OCI-LY7 (cell line): Measurements from ENCODE around the gene ATF6B. TPM values are rescaled to one million over a fixed set of nuclear protein-coding genes. Genes with fewer than 3 reads are reported as not detected.
A peak's percentile ranks its signal among the peaks of the same experiment; 100 is the strongest.

Experiments
- BruUV-seq: library from RNA; stranded (reverse); fragments of 400-500 nt; replicated peaks from 2 replicates; lab custom pipeline; 2021; lab: Mats Ljungman, UMichigan
- CTCF ChIA-PET: fragments of 300-600 bp; sonication (Branson Sonifier 250); formaldehyde crosslinking; loops from one replicate; lab custom pipeline; 2022; ENCODE audit warnings: antibody characterized with exemption; ENCODE audit not compliant: unreplicated experiment; lab: Charles Lee
- POLR2A ChIA-PET: fragments of 300-600 bp; sonication (Branson Sonifier 250); formaldehyde crosslinking; loops from one replicate; lab custom pipeline; 2022; ENCODE audit warnings: antibody characterized with exemption; lab: Charles Lee
- DNase-seq: peaks from one replicate; pipeline ENCODE4 v3.0.0-alpha.2; 2015; ENCODE audit warnings: low spot score
- H2AFZ ChIP-seq: fragments of 200-600 bp; sonication (generic), shearing (Covaris generic); 2 replicates; pipeline ENCODE4 v1.6.1; 2014; ENCODE audit warnings: mild to moderate bottlenecking, antibody characterized with exemption, low read length, moderate library complexity
- H3K27ac ChIP-seq: fragments of 200-600 bp; sonication (generic); 2 replicates; pipeline ENCODE4 v1.5.1; 2014; ENCODE audit warnings: mixed run types, low read depth, mild to moderate bottlenecking, moderate library complexity, low read length, inconsistent platforms; ENCODE audit not compliant: poor library complexity, severe bottlenecking
- H3K36me3 ChIP-seq: fragments of 200-600 bp; sonication (generic); 2 replicates; pipeline ENCODE4 v1.6.1; 2014; ENCODE audit warnings: mild to moderate bottlenecking, antibody characterized with exemption, low read length, moderate library complexity, mixed read lengths; ENCODE audit not compliant: insufficient read depth
- H3K4me1 ChIP-seq: fragments of 200-600 bp; sonication (generic); 2 replicates; pipeline ENCODE4 v1.5.1; 2014; ENCODE audit warnings: mild to moderate bottlenecking, low read length; ENCODE audit not compliant: insufficient read depth, poor library complexity, severe bottlenecking
- H3K4me2 ChIP-seq: fragments of 200-600 bp; sonication (generic); 2 replicates; pipeline ENCODE4 v1.6.1; 2014; ENCODE audit warnings: mild to moderate bottlenecking, low read length
- H3K4me3 ChIP-seq: fragments of 200-600 bp; sonication (generic); 2 replicates; pipeline ENCODE4 v1.5.1; 2014; ENCODE audit warnings: mild to moderate bottlenecking, low read depth, low read length; ENCODE audit not compliant: poor library complexity, severe bottlenecking
- H3K79me2 ChIP-seq: fragments of 200-600 bp; sonication (generic); 2 replicates; pipeline ENCODE4 v1.6.1; 2016; ENCODE audit warnings: low read depth, mild to moderate bottlenecking, low read length, moderate library complexity, mixed read lengths; ENCODE audit not compliant: insufficient read depth
- H3K9me2 ChIP-seq: fragments of 200-600 bp; sonication (generic); 2 replicates; pipeline ENCODE4 v1.6.1; 2016; ENCODE audit warnings: mild to moderate bottlenecking, low read length, mixed read lengths; ENCODE audit not compliant: insufficient read depth
- H3K9me3 ChIP-seq: fragments of 200-600 bp; sonication (generic); 2 replicates; pipeline ENCODE4 v1.6.1; 2014; ENCODE audit warnings: mild to moderate bottlenecking, mixed run types, low read length, mixed read lengths
- H4K20me1 ChIP-seq: fragments of 200-600 bp; sonication (generic); 2 replicates; pipeline ENCODE4 v1.6.1; 2014; ENCODE audit warnings: mild to moderate bottlenecking, antibody characterized with exemption, low read length, moderate library complexity, mixed read lengths; ENCODE audit not compliant: insufficient read depth
- EZH2phosphoT487 ChIP-seq: fragments of 200-600 bp; sonication (generic); IDR thresholded peaks from 2 replicates; pipeline ENCODE4 v1.6.1; 2018; ENCODE audit warnings: low read depth, borderline replicate concordance, mild to moderate bottlenecking, mixed run types, antibody characterized with exemption, low read length, moderate library complexity, mixed read lengths
- intact Hi-C: fragments of 100-400 bp; cut with micrococcal nuclease; formaldehyde crosslinking; loops from one replicate; pipeline ENCODE4 v1.10.0; 2022; ENCODE audit not compliant: unreplicated experiment
- total RNA-seq, 2 experiments: library from RNA; depleted of rRNA in 1 of 2; stranded (reverse); fragments of >200 nt in 1 of 2; shearing (Covaris generic) in 1 of 2; gene quantifications; 2 replicates each; pipeline ENCODE4 v1.2.3, GENCODE V29; 2014 to 2022
- TF ChIP-seq, protein P1 (sequence below): fragments of 200-600 bp; sonication (generic); conservative IDR thresholded peaks from 2 replicates; pipeline ENCODE4 v1.5.1; 2014; ENCODE audit warnings: mild to moderate bottlenecking, antibody characterized with exemption, low read length, moderate library complexity, mixed read lengths

ATF6B gene
- total RNA-seq, 2 experiments from 2014 or later, result 57.7 to 122 TPM

DNA sequence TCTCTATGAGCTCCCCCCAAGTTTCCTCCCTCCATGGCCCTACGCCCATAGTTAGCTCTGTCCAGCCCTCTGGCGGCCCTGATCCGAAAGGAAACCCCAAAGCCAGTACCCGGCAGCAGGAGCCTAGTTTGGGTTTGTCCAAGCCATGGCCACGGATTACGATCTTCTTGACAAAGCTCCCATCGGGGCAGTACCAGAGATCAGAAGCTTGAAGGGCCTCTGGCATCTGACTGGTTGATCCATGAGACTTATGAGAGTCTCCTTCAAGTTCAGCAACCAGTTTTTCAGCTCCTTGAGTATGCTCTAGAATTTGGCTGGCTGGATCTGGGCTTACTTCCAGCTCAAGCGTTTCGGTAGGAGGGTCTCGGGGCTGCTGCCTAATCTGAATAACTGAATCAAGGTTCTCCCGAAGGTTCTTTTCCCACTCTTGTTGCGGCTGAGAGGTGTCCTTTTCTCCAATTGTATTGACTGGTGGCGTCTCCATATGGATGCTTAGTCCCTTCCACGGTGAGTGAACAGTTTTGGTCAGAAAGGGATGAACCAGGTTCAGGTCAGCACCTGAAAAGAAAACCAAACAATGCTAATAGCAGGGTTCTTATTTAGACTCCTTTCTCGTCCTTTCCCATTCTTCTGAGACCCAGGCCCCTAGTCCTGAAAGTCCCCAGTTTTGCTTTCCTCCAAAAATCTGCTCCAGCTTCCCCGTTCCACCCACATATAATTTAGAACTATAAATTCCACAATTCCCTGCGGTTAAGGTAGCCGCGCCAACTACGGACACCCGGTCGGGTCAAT lies 1.4 kb upstream of the ATF6B start:
- H3K27ac ChIP-seq, result peak overlapping the region; percentile 27
- H3K4me2 ChIP-seq, result peak overlapping the region; percentile 97
- DNase-seq, result no peak
- H3K36me3 ChIP-seq, result peaks cover 21% of the 10 kb centered on the region
- peaks cover 29% of the 10 kb centered on the region for H3K4me1 ChIP-seq
- BruUV-seq, result TSS peak; percentile 45
- ChIA-PET CTCF (no interaction called here), POLR2A (interaction anchor here (0.6 to 1.8 kb wide), 5 partner anchors 11 to 657 kb away, joined by 3 to 5 read pairs (median 3); partner anchors contain the start of gene GPSM3)
- peak overlapping the region; percentile 77 for H2AFZ ChIP-seq
- H3K79me2 ChIP-seq, result peaks cover 30% of the 10 kb centered on the region; the same call in 1 of the 2 replicates
- TF ChIP-seq, protein P1, sequence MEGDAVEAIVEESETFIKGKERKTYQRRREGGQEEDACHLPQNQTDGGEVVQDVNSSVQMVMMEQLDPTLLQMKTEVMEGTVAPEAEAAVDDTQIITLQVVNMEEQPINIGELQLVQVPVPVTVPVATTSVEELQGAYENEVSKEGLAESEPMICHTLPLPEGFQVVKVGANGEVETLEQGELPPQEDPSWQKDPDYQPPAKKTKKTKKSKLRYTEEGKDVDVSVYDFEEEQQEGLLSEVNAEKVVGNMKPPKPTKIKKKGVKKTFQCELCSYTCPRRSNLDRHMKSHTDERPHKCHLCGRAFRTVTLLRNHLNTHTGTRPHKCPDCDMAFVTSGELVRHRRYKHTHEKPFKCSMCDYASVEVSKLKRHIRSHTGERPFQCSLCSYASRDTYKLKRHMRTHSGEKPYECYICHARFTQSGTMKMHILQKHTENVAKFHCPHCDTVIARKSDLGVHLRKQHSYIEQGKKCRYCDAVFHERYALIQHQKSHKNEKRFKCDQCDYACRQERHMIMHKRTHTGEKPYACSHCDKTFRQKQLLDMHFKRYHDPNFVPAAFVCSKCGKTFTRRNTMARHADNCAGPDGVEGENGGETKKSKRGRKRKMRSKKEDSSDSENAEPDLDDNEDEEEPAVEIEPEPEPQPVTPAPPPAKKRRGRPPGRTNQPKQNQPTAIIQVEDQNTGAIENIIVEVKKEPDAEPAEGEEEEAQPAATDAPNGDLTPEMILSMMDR, result no peak
- TF ChIP-seq EZH2phosphoT487, result no peak
- H3K9me3 ChIP-seq, result no peaks in the 10 kb centered on the region
- H3K9me2 ChIP-seq, result no peaks in the 10 kb centered on the region
- no peaks in the 10 kb centered on the region for H4K20me1 ChIP-seq
- intact Hi-C loops, result loop anchor here (1.0 kb wide), 1 partner anchor 25 kb away; the partner anchor contains the start of gene PPT2
- H3K4me3 ChIP-seq, result peak overlapping the region; percentile 79

DNA sequence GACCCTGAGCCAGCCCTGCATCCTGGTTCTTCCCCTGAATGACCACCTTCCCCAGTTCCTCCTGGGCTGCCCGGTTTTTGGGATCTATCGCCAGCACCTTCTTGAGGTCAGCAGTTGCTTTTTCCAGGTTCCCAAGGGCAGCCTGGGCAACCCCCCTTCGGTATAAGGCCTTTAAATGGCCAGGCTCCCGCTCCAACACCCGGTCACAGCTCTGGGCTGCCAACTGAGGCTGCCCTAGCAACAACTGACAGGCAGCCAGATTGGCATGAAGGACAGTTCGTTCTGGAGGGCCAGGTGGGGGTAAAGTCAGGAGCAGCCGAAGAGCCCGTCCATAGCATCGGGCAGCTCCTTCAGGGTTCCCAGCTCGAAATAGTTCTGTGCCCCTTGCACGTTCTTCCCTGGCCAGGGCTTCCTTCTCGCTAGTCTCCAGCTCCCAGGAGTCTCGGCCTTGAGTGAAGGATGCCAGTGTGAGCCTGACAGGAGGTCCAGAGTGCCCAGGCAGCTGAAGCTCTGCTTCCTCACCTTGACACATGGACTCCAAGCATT lies 778 bp upstream of the ATF6B start:
- Histone ChIP-seq H3K27ac (peak overlapping the region; percentile 44), H3K9me2 (no peaks in the 10 kb centered on the region), H3K36me3 (peaks cover 27% of the 10 kb centered on the region), H3K4me2 (peak overlapping the region; percentile 97), H3K4me1 (peaks cover 29% of the 10 kb centered on the region), H3K79me2 (peaks cover 30% of the 10 kb centered on the region; the same call in 1 of the 2 replicates), H3K4me3 (peak overlapping the region; percentile 79), H3K9me3 (no peaks in the 10 kb centered on the region), H4K20me1 (no peaks in the 10 kb centered on the region), H2AFZ (peak overlapping the region; percentile 5; the same call in 1 of the 2 replicates)
- BruUV-seq, result no TSS peak
- CTCF ChIA-PET, result interaction anchor here (1.5 kb wide), 1 partner anchor 10 kb away, joined by 7 read pairs; no protein-coding TSS in a partner anchor
- intact Hi-C loops, result no loop called here
- TF ChIP-seq, protein P1, result no peak
- no peak for TF ChIP-seq EZH2phosphoT487
- POLR2A ChIA-PET, result interaction anchor here (0.6 to 1.8 kb wide), 4 partner anchors 49 to 314 kb away, joined by 3 to 5 read pairs (median 4); partner anchors contain the start of gene GPSM3
- no peak for DNase-seq
